TTC549 (cell line): ENCODE measurements around the gene CTSZ.
"Not testable (repeated sequence)": the region's sequence is repeated elsewhere in the genome, so short reads cannot be mapped to it uniquely, and the experiment has no call there.

Experiments
- FAIRE-seq: peaks from 2 replicates; lab custom pipeline; 2012; peaks lifted over from hg19 to GRCh38; lab: Jason Lieb, UNC

Gene CTSZ

DNA sequence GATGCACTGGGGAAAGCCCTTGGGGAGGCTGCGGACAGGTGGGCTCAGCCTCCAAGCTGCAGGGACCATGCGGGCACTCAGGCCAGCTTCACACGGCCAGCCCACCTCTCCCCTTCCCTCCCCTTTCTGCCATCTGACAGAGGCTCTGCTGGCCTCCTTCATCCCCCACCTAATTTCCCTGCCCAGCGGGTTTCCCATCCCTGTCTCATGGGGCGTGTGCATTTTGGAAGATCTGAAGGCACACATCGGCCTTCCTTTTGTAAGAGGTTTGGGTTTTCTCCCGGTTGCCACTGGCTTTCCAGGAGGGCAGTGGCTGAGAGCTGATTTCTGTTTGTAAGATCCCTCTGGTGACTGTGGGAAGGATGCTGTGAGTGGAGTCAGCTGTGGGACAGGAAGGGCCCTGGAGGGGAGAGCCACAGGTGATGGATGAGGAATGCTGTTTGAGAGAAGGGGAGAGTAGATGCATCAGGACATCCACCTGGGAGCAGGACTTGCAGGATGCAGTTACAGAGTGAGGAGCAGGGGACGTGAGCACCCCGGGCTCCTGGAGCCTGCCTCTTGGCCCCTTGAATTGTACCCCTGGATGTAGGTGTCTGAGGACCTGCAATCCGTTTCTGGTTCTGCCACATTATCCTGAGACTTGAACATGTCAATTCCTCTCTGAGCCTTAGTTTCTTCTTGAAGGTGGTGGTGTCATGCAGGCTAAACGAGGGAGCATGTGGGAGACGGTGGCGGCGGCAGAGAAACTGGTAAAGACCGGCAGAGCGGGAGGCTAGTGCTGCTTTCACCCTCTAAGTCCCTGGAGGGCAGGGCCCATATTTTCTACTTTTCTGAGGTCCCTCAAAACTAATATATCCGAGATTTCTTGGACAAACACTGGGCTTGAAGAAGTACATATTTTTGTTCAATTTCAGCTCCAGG is 6.2 kb upstream of the CTSZ start:
- FAIRE-seq: no peak

DNA sequence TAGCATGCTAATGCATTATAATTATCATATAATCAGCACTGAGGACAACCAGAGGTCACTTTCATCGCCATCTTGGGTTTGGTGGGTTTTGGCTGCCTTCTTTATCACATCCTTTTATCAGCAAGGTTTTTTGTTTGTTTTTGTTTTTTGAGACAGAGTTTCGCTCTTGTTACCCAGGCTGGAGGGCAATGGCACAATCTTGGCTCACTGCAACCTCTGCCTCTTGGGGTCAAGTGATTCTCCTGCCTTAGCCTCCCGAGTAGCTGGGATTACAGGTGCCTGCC is 4.8 kb upstream of the CTSZ start:
- FAIRE-seq: not testable (repeated sequence)

DNA sequence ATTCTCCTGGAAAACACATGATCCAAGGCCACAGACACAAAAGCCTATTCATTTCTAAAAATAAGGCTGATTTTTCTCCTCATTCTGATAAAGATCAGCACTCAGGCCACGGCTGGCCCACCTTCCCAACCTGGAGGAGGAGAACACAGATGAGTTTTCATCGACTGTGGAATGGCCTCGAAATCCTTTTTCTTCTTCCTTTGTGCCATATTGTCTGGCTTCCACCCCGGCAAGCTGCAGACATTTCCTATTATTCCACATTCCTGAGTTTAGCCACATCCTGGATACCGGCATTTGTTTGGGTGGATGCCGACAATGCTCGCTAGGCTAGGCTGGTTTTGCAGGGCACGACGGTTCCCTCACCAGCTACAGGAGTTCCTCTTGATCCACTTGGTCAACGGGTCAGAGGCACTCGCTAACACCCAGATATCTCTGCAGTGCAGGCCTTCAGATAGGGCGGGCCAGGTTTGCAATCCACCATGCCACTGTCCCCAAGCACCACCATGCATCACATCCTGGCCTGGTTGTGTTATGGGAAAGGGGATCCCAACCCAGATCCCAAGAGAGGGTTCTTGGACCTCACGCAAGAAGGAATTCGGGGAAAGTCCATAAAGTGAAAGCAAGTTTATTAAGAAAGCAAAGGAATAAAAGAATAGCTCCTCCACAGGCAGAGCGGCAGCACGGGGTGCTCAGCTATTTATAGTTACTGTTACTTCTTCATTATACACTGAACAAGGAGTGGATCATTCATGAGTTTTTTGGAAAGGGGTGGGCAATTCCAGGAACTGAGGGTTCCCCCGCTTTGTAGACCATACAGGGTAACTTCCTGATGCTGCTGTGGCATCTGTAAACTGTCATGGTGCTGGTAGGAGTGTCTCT is 4.2 kb upstream of the CTSZ start:
- FAIRE-seq: no peak

DNA sequence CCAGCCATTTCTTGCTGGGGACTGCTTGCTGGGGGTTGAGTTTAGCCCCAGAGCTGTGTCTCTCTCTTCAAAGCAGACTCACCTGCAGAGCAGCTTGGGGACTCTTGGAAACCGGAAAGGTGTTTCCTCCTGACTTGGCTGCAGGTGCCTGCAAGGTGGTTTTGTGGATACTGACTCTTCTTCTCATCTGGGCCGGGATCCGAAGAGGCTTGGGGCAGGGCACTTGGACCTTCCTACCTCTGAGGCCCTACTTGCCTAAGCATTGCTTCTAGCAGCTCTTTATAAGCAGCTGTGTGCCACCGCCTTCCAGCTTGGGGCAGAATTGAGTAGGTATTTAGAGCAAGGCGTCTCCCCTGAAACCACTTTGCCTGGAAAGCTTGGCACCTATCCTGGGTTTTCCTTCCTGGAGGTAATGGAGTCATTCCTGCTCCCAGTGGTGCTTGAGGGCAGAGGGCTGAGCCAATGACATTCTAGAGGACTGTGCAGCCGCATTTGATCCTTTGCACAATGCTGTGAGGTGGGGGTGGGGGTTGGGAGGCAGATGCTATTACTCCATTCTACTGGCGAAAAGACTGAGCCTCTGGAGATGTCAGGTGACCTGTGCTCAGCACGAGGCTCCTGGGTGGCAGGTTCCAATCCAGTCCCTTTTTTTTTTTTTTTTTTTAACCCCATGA is 3.4 kb upstream of the CTSZ start:
- FAIRE-seq: no peak

DNA sequence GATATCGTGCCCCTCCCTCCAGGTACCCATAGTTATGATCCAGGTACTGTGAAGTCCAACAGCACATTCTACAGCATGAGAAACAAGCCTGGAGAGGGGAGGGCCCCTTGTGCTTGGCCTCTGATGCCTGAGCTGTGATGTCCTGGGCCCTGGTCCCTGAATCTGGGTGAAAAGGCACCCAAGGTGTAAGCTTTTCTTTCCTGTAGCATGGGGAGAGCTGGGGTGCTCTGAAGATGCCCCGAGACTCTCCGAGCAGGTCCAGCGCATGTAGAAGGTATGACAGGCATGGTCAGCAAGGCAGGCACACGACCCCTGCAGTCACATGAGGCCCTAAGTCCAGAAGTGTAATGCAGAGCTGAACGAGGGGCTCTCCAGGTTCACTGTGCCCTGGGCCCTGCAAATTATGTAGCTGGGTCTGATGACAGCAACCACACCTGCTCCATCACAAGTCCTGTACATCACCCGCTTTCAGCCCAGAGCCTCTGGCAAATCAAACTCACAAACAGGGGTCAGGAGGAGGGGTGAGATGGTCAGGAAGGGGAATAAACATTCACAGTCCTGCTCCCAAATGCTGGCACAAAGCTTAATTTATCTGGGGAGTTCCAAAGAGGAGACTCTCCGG is 1.8 kb upstream of the CTSZ start:
- FAIRE-seq: no peak

DNA sequence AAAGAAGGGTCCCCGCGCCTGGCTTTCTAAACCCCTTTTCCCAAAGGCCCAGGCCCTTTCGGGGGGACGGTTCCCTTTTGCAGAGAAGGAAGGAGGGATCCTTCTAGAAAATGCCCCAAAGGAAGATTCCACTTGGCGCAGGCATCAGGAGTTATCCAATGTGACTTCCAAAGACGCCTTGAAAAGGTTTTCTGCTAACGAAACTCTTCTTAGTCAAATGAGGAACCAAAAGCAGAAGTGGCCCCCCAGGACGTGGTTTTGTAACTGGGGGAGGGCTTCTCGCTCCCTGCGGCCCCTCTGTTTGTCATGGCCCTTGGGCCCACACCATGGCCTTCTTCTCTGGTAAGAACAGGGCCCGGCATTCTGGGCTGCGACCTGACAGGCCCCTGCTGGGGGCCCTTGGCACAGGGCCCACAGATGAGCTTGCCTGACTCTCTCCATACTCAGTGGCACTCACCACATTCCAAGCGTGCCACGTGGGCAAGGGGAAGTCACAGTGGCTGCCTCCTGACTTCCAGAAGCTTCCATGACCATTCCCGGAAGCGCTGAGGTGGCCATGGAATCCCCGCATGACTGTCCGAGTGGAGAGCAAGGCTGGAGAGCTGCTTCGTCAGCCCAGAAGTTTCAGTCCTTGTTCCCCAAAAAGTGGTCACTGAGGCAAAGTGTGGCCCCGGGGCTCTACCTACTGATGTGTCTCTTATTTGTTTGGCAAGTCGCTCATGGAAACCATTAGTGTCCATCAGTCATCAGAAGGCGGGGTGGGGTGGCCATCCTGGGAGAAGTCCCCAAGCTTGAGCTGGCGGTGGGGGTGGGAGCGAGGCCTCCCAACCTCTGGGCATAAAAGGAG is 834 bp upstream of the CTSZ start:
- FAIRE-seq: no peak

DNA sequence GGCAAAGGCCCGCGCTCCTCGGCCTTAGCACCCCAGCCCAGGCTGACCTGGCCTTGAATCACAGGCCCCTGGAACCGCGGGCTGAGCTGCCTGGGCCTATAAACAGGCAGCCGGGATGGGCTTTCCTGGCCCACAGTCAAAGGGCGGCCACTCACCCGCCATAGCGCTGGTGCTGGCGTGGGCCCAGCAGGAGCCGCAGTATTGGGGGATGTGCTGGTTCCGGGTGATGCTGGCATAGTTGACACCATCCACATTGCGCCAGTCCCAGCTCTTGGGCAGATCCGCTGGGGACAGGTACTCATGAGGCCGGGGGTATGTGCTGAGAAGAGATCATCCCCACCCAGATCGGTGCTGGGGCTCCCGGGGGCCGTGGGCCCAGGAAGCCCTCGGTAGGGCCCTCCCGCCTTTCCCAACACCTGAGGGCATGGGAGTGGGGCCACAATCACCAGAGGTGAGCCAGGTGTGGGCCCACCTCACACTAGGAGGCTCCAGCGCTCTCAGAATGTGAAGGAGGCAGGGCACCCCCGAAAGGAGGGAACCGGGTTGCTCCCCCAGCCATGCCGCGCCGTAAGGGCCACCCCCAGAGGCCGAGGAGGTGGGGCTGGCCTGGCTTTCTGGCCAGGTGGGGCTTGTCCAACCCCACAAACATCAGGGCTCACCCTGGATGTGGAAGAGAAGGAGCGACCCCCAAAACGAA is 739 bp downstream of the CTSZ start:
- FAIRE-seq: no peak

DNA sequence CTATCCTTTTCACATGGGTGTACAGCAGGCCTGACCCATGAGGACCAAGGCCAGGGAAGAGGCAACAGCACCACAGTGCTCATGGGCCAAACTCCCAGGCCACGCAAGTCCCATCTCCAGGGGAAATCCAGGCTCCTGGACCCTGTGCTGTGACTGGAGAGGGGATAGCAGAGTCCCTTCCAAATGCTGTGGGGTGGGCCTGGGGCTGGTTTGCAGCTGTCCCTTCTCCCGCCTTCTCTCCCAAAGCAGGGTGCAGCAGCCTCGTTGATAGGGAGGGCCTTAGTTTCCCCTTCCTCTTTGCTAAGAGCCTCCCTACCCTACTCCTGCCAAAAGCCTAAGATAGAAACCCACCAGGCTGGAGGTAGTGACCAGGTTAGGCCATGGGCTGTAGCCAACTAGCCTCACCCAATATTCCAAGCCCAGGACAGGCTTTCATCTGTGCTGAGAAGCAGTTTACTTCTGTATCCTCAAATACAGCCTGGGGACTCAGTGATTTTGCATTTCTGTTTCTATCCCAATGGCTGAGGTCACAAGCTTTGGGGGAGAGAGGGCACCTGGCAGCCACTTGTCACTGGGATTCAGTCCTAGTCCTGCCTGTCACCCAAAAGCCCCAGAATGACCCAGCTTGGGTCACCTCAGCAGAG is 1.4 kb downstream of the CTSZ start:
- no peak for FAIRE-seq

DNA sequence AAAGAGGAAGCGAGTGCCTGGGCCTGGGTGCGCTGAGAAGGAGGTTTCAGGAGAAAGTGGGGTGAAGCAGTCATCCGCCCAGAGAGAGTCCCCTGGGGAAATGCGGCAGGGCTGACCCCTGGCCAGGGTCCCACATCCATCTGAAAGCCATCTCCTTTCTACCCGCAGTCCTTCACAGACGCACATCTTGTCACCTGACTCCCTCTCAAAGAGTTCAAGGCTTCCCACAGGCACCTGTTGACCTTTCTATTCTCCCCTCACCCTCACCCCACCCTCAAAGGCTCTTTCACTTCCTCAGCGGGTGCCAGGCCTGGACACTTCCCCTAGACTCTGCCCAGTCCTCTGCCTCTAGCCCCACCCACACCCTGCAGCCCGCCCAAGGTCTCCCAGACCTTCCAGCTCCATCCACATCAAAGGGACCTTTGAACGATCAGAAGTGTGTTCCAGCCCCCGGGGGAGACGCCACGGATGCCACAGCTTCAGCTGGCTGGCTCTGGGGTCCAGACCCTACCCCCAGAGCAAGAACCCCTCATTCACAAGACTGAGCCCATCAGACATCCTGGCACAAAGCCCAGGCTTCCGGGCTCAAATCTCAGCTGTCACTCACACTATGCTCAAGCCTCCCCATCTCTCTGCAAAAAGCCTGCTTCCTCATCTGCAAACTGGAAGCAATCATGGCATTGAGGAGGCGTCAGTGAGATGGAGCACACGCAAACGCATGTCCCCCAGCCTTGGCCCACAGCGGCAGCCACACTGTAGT is 2.1 kb downstream of the CTSZ start:
- no peak for FAIRE-seq

DNA sequence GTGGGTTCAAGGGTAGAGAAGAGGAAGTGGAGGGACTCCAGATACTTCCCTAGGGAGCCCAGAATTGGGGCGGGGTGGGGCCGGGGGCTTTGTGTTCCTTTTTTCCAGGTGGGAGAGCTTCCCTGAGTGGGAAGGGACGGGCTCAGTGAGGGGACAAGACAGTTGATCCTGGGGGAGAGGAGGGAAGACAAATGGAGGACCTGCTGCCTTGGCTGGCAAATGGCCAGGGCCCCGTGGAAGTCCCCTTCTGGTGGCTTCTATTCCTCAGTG is 2.6 kb downstream of the CTSZ start:
- no peak for FAIRE-seq

DNA sequence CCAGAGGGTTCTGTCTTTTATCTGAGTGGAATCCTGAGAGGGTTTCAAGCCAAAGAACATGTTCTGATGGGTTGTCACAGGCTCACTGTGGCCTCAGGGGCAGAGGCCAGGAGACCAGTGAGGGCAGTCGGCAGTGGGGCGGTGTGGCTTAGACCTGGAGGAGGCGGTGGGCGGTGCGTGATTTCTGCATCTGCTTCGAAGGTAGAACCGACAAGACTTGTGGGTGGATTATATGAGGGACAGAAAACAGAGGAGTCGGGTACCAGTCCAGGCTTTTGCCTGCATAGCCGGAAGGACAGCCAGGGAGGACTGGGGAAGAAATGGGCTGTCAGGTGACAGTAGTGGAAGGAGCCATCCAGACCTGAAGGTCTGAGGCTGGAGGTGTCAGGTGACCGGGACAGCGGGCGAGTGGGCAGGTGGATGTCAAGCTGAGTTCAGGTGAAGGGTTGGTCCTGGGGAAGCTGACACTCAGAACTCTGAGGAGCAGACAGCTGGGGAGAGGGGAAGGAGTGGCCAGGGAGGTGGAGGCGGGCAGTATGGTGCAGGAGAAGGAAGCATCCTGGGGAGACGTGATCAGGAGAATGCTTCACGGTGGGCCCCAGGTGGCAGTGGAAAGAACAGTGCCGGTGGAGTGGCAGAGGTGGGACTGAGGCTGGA is 3.1 kb downstream of the CTSZ start:
- FAIRE-seq: no peak

DNA sequence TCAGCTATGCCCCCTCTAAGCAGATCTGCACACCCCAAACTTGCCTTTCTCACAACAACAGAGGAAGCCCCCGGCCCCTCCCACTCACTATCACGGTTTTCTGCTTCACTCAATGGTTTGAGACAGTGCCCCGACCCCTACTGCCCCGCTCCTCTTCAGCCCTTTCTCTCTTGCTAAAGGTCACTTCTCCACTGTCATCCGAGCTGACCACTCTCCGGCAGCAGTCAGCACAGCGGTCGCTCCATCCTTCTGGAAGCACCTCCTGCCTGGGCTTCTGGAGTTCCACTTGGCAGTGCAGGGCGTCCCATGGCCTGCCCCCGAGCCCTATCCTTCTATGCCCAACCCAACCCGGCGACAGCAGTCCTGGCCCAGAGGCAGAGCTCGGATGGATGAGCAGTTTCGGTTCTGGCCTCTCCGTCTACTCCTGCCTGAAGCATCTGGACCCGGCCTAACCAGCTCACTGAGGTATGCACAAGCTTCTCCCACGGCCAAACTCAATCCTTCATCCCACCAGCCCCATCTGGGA is 4.1 kb downstream of the CTSZ start:
- FAIRE-seq: no peak

DNA sequence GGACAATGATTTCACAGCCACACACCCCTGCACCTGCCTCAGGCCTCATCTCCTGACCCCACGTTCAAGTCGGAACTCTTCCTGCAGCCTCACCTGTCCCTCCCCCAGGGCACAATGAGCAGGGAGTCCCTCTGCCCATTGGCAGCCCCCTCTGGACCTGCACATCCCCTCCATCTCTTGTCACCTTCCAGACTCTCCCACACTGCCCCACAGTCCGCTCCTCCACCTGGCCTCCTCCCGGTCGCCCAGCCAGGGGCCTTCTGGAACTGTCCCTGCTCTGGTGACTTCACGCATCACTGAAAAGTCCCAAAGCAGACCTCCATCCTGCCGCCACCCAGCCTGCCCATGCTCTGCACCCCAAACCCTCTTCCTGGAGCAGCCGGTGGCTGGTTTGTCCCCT is 4.7 kb downstream of the CTSZ start:
- no peak for FAIRE-seq

DNA sequence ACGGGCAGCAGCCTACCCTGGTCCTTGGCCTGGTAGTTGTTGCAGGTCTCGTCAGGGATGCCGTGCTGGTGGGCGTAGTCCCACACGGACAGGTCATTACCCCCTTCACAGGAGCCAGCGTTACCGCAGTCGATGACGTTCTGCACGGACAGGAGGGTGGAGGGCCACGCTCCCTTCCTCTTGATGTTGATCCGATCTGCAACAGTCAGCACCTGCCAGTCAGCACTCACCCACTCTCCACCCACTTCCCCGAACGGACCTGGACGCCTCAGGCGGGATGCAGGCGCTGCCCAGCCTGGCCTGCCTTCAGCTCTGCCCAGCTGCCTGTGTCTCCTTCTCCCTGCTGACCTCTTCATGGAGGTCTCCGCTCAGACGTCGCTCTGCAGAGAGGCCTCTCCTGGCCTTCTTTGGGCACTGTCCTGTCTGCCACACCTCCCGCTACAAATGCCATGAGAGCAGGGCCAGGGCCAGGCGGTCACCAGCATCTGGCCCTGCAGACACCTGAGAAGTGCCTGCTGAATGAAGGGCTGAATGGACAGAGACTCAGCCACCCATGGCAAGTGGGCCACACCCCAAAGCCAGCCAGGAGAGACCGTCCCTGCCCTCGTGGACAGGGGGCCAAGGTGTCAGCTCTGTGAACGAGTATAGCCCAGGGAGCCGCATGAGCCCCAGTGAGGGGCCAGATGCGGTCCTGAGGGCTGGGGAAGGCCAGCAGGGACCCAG is 5.4 kb downstream of the CTSZ start:
- FAIRE-seq: no peak

DNA sequence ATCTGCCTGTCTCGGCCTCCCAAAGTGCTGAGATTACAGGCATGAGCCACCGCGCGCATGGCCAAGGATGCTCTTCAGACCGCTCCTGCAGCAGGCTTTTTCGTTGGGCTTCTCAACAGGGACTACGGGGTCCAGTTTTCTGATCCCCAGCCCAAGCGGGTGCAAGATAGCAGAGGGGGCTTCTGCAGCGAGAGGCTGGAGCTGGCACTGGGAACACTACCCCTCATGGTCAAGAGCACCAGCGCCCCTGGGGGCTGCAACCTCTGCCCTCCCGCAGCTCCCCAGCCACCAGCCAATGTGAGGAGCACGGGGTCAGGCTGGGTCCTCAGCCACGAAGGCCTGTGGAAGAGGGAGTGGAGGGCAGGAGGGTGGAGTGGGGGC is 6.0 kb downstream of the CTSZ start:
- FAIRE-seq: no peak

DNA sequence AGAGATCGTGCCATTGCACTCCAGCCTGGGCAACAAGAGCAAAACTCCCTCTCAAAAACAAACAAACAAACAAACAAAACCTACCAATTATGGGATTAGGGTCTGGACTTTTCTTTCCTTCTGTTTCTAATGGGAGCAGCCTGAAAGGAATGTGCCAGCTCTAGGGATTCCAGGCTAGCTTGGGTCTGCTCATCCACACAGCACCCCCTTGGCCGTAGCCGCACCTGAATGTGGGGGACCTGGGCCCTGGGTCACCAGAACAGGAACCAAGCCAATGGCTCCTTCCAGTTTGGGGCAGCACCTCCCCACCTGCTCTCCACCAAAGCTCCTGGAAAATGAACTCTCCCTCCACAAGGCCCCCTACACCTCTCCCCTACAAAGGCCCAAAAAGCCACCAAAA is 6.7 kb downstream of the CTSZ start:
- FAIRE-seq: no peak

DNA sequence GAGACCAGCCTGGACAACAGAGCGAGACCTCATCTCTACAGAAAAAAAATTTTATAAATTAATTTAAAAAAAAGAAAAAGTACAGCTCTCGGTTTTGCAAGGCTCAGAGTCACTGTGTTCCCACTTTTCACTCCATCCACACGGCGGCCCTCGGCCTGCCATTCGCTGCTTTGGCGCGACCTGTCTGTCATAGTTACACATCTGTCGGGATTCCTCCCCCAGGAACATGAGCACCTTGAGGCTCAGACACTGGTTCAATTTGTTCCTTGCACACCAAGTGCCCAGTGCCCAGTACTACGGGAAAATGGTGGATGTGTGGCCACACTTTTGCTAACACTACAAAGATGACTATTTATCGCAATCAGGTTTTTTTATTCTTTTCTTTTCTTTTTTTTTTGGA is 8.4 kb downstream of the CTSZ start:
- no peak for FAIRE-seq

DNA sequence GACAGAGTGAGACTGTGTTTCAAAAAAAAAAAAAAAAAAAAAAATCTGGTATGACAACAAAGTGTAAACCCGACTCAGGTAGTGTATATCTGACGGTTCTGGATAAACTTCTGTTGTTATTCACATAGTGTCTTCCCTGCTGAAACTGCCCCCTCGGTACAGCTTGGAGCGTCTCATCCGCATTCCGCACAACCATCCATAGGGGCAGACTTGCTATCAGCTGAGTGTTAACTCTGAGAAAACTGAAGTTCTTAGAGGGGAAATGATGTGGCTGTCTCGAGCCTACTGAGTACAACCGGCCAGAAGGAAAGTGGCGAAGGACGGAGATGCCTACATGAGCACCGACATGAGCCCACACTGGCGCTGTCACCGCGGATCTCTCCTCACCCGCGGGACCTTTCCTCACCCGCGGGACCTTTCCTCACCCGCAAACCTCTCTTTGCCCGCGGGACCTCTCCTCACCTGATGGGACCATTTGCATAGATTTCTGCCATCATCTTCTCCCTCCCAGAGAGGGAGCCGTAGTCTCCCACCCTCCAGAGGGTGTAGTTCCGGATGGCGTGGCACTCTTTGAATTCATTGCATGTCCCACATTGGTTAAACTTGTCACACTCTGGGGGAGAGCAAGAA is 9.8 kb downstream of the CTSZ start:
- FAIRE-seq: no peak
